GM19099 (cell line): Measurements from ENCODE around the gene KIFC3.

Source experiments
- POLR2A ChIP-seq: IDR thresholded peaks from 3 replicates; pipeline ENCODE4 v1.6.1; 2011; ENCODE audit warnings: low read depth; ENCODE audit not compliant: insufficient read length; ENCODE audit errors: extremely low read depth

KIFC3 gene

DNA sequence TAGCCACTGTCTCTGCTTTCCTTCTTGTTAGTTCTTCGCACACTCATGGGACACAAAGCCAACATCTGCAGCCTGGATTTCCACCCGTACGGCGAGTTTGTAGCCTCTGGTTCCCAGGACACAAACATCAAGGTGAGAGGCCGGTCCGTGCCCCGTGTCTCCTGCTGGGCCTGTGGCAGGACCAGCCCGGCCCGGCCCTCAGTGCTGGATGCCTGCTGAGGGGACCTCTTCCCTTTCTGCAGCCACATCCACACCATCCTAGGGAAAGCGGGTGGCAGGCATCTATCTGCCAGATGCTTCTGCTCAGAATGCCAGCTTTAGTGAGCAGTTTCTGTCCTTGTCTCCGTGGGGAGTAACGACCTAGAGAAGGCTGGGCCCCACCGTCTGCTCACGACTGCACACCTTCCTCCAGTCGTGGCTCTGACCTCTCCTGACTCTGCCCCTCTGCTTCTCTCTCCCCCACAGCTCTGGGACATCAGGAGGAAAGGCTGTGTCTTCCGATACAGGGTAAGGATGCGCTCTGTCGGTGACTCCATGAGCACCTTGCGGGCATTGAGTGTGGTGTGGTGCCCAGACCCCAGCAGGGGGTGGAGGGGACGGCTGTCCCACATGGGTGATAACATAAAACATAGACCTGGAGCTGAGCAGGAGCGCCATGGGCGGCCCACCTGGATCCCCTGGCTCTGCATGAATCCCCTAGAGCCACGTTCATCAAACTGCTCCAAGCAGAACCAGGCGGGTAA lies 51.3 kb downstream of the KIFC3 start:
- TF ChIP-seq POLR2A: no peak

DNA sequence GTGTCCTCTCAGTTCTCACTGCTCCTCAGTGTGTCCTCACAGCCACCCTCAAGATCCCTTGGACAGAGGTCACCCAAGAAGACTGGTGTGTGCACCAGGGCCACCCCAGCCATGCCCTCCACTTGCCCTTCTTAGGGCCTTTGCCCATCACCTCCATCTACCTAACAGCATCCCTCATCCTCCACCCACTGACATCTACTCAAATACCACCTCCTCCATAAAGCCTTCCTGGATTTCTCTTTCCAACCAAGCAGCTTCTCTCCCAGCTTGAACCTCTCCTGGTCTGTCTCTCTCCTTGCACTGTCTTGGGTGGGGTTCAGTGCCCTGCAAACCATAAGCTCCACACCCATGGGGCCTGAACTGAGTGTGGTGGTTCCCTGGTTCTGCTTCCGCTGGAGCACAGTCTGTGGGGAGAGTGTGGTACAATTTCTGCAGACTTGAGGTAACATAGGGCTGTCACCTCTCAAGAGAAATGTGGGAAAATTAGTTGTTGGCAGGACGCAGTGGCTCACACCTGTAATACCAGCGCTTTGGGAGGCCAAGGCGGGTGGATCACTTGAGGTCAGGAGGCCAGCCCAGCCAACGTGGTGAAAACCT lies 52.3 kb downstream of the KIFC3 start:
- TF ChIP-seq POLR2A: no peak

DNA sequence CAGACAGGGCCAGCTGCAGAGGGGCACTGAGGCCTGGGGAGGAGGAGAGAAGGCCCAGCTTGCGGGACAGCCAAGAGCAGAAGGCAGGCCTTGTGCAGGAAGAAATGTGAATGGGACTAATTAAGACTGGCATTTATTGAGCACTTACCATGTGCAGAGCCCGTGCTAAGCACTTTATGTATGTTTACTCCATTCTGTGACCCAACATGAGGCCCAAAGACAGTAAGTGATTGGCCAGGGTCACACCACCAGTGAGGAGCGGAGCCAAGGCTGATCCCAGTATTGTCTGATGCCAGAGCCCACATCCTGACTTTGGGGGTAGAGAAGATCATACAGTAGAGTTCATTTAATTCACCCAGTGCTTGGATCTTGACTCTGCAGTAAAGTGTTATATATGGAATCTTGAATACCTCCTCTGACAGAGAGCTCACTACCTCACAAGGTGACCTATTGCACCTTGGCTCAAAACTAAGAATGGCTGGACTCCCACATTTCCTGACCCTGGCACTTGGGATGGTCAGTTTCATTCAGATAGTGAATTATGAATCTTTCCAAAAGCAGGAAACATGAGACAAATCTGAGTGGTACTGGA lies 53.1 kb downstream of the KIFC3 start:
- no peak for TF ChIP-seq POLR2A

DNA sequence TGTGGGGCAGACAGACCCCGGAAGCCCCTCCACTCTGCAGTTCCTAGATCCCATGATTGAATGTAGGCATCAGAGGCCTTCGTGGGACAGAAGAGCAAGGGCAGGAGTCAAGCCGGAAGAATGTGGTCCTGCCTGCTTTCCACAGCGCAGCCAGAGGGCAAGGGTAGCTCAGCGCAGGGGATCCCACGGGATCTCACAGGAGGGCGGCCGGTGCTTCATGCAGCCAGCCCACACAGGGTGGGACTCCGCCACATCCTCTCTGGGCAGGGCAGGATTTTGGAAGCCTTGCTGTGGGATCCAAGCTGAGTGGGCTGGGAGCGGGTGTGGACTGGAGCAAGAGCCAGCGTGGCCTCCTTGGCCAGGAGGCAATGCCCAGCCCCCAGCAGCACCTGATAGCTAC lies 53.7 kb downstream of the KIFC3 start:
- TF ChIP-seq POLR2A: no peak

DNA sequence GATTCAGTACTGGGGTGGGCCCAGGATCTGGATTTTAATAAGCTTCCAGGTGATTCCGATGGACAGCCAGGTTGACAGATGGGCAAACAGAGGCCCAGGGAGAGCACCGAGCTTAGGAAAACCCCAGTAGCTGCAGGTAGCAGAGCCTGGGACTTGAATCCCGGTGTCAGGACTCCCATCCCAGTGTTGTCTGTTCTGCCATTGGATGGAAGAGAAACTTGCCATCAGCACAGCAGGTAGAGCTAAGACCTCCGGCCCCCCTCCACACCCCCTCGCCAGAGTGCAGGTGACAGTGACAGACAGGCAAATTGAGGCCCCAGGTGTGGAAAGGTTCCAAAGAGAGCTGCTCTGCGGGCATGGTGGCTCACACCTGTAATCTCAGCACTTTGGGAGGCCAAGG lies 54.3 kb downstream of the KIFC3 start:
- no peak for TF ChIP-seq POLR2A

- no peak for TF ChIP-seq POLR2A
These were observed 54.8 kb downstream of the KIFC3 start for GRCh38 chr16:57747496-57747895.

DNA sequence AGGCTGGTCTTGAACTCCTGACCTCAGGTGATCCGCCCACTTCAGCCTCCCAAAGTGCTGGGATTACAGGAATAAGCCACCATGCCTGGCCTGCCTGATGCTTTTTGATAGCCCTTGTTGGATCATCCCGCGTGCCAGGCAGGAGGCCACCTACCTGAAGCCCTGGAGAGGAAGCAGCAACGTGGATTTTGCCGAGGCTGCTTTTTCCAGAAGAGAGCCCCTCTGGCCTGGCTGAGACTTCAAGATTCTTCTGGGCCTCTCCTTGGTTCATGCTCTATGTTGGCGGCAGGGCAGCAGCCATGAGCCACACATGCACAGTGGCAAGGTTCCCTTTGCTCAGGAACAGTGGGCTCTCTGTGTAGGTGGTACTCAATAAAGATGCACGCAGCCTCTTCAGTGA lies 55.2 kb downstream of the KIFC3 start:
- no peak for TF ChIP-seq POLR2A

GRCh38 chr16:57745768-57746167 lies 56.5 kb downstream of the KIFC3 start:
- no peak for TF ChIP-seq POLR2A

DNA sequence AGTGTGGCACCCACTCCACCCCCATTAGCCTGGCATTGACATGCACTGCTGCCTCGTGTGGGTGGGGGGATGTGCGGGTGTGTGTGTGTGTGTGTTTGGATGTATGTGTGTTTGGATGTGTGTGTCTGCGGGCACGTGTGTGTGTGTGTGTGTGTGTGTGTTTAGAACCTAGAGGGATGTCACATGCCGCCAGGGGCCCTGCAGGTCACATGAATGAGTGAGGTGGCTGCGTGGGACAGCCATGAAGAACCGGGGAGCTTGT lies 57.7 kb downstream of the KIFC3 start:
- no peak for TF ChIP-seq POLR2A

GRCh38 chr16:57743886-57744641 lies 58.2 kb downstream of the KIFC3 start:
- no peak for TF ChIP-seq POLR2A

DNA sequence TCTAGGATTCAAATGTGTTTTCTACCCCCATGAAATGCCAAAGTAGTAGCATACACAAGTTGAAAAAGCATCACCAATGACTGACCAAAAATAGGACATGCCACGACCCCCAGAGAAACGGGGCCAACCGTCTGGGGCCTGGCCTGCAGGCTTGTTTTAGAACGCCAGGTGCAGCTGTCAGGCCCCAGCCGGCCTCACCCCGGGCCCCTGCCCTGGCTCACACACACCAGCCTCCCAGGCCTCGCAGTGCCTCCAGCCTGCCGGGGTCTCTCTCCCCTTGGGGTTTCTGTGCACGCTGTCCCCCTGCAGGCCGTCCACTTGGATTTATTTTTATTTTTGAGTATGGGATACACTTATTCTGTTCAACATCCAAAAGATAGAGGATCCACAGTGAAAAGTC lies 58.8 kb downstream of the KIFC3 start:
- no peak for TF ChIP-seq POLR2A

DNA sequence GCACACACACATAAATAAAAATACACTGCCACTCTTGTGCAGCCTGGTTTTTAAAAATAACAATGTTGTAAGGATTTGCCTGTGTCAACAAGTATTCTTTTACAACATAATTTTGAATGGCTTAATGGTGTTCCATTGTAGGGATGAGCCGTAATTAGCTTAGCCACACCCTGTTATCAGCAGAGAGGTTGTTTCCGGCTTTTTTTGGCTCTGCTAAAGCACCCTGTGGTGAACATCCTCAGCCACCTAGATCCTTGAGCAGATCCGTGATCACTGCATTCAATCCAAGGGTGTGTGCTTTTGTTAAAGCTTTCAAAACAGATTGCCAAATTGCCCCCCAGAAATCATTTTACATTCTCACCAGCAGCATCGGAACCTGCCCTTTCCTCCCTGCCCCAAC lies 59.7 kb downstream of the KIFC3 start:
- TF ChIP-seq POLR2A: no peak

- TF ChIP-seq POLR2A: no peak
These were observed 60.6 kb downstream of the KIFC3 start for GRCh38 chr16:57741660-57742191.

GRCh38 chr16:57740423-57741071 lies 61.7 kb downstream of the KIFC3 start:
- no peak for TF ChIP-seq POLR2A

DNA sequence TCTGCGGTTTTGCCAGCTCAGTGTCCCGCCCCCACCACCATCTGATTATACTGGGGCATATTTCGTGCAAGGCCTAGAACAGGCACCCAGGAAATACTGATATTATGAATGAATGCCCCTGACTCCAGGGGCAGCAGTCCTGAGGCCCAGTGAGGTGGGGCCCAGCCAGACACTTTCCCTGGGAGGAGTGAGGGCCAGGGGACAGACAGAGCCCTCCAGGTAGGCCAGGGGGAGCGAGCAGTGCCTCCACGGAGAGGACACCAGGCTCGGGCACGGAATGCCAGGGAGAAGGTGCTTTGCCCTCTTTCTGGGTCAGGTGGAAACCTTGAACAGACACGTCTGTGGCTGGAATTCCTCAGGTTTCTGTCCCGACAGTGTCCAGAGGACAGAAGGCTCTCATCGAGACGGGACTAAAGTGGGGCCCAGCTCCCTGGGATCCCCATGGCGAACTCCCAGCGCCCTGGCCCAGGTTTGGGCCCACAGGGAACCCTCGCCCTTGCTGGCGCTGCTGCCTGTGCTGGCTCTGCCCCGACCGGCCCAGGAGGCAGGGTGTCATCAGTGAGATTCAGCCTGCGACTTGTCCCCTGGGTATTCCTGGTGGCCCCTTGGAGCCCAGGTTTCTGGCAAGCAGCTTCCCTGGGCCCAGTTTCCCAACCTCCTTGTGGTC lies 62.4 kb downstream of the KIFC3 start:
- TF ChIP-seq POLR2A: no peak
